SK-N-SH treated with all-trans-retinoic acid at 6 μM for 48 hours (cell line): ENCODE measurements around the gene GPM6B.

ENCODE experiments used
- ATAC-seq: fragments of 200-7000 bp; cut with Tn5 transposase; 3 replicates; pipeline ENCODE4 v1.9.1; 2020; ENCODE audit warnings: mild to moderate bottlenecking, moderate library complexity
- ARNTL ChIP-seq: fragments of 450-650 bp; formaldehyde crosslinking; IDR thresholded peaks from 2 replicates; pipeline ENCODE4 v1.5.0; 2020; ENCODE audit warnings: low read depth, mild to moderate bottlenecking, moderate library complexity, borderline replicate concordance
- BACH2 ChIP-seq: fragments of 250-450 bp; sonication (Bioruptor Pico); IDR thresholded peaks from 2 replicates; pipeline ENCODE4 v1.9.0; 2021; ENCODE audit warnings: mild to moderate bottlenecking, borderline replicate concordance
- CREB5 ChIP-seq: fragments of 250-450 bp; sonication (Bioruptor Pico); IDR thresholded peaks from 2 replicates; pipeline ENCODE4 v1.5.1; 2020; ENCODE audit warnings: low read depth, mild to moderate bottlenecking, moderate library complexity
- CSDC2 ChIP-seq: fragments of 250-450 bp; sonication (Bioruptor Pico); IDR thresholded peaks from 2 replicates; pipeline ENCODE4 v1.5.0; 2020; ENCODE audit warnings: mild to moderate bottlenecking, moderate library complexity
- CSRNP3 ChIP-seq: fragments of 250-450 bp; sonication (Bioruptor Pico); IDR thresholded peaks from 2 replicates; pipeline ENCODE4 v1.5.1; 2021; ENCODE audit warnings: mild to moderate bottlenecking, moderate library complexity
- ESRRG ChIP-seq: fragments of 250-450 bp; sonication (Bioruptor Pico); IDR thresholded peaks from 2 replicates; pipeline ENCODE4 v1.6.1; 2021; ENCODE audit warnings: mild to moderate bottlenecking
- GLIS3 ChIP-seq: fragments of 250-450 bp; sonication (Bioruptor Pico); IDR thresholded peaks from 2 replicates; pipeline ENCODE4 v1.5.0; 2020; ENCODE audit warnings: mild to moderate bottlenecking, moderate library complexity
- ISL1 ChIP-seq: fragments of 250-450 bp; sonication (Bioruptor Pico); IDR thresholded peaks from 2 replicates; pipeline ENCODE4 v2.1.2; 2022; ENCODE audit warnings: mild to moderate bottlenecking, moderate library complexity
- OSR1 ChIP-seq: fragments of 250-450 bp; sonication (Bioruptor Pico); IDR thresholded peaks from 2 replicates; pipeline ENCODE4 v1.8.0; 2022; ENCODE audit warnings: moderate library complexity, mild to moderate bottlenecking, inconsistent platforms
- PATZ1 ChIP-seq: fragments of 250-450 bp; sonication (Bioruptor Pico); IDR thresholded peaks from 2 replicates; pipeline ENCODE4 v1.8.0; 2020; ENCODE audit warnings: mild to moderate bottlenecking, moderate library complexity, borderline replicate concordance
- POU6F1 ChIP-seq: fragments of 250-450 bp; sonication (Bioruptor Pico); IDR thresholded peaks from 2 replicates; pipeline ENCODE4 v1.8.0; 2021; ENCODE audit warnings: low read depth, mild to moderate bottlenecking, moderate library complexity, borderline replicate concordance
- PPARA ChIP-seq: fragments of 250-450 bp; sonication (Bioruptor Pico); IDR thresholded peaks from 2 replicates; pipeline ENCODE4 v1.5.0; 2020; ENCODE audit warnings: mild to moderate bottlenecking, borderline replicate concordance
- RARB ChIP-seq: fragments of 250-450 bp; sonication (Bioruptor Pico); IDR thresholded peaks from 2 replicates; pipeline ENCODE4 v1.8.0; 2021; ENCODE audit warnings: mild to moderate bottlenecking, moderate library complexity
- SNAI2 ChIP-seq: fragments of 250-450 bp; sonication (Bioruptor Pico); IDR thresholded peaks from 2 replicates; pipeline ENCODE4 v1.5.0; 2020; ENCODE audit warnings: mild to moderate bottlenecking, moderate library complexity
- TCF4 ChIP-seq: fragments of 250-450 bp; sonication (Bioruptor Pico); IDR thresholded peaks from 2 replicates; pipeline ENCODE4 v1.8.0; 2021; ENCODE audit warnings: mild to moderate bottlenecking, moderate library complexity, borderline replicate concordance
- TOX ChIP-seq: fragments of 250-450 bp; sonication (Bioruptor Pico); IDR thresholded peaks from 2 replicates; pipeline ENCODE4 v1.8.0; 2021; ENCODE audit warnings: mild to moderate bottlenecking, moderate library complexity, borderline replicate concordance
- TSHZ2 ChIP-seq: fragments of 250-450 bp; sonication (Bioruptor Pico); IDR thresholded peaks from 2 replicates; pipeline ENCODE4 v1.5.0; 2020; ENCODE audit warnings: mild to moderate bottlenecking, moderate library complexity
- ZC3H10 ChIP-seq: fragments of 250-450 bp; sonication (Bioruptor Pico); IDR thresholded peaks from 2 replicates; pipeline ENCODE4 v1.5.1; 2021; ENCODE audit warnings: mild to moderate bottlenecking, moderate library complexity
- ZFP3 ChIP-seq: fragments of 250-450 bp; sonication (Bioruptor Pico); IDR thresholded peaks from 2 replicates; pipeline ENCODE4 v1.5.0; 2020; ENCODE audit warnings: mild to moderate bottlenecking, moderate library complexity
- ZFP30 ChIP-seq: fragments of 450-650 bp; formaldehyde crosslinking; IDR thresholded peaks from 2 replicates; pipeline ENCODE4 v1.5.0; 2022; ENCODE audit warnings: mild to moderate bottlenecking, moderate library complexity
- ZNF565 ChIP-seq: fragments of 450-650 bp; formaldehyde crosslinking; conservative IDR thresholded peaks from 2 replicates; pipeline ENCODE4 v1.5.0; 2020; ENCODE audit warnings: low read depth, mild to moderate bottlenecking, moderate library complexity
- ZNF70 ChIP-seq: fragments of 450-650 bp; formaldehyde crosslinking; IDR thresholded peaks from 2 replicates; pipeline ENCODE4 v1.5.0; 2020; ENCODE audit warnings: mild to moderate bottlenecking, moderate library complexity
- ZNF8 ChIP-seq: fragments of 450-650 bp; formaldehyde crosslinking; IDR thresholded peaks from 2 replicates; pipeline ENCODE4 v1.5.0; 2020; ENCODE audit warnings: mild to moderate bottlenecking, moderate library complexity

GPM6B gene

GRCh38 chrX:13763489-13763888 is 53.4 kb downstream of the GPM6B start:
- TF ChIP-seq TOX (CRISPR knock-in tag) (no peak), POU6F1 (no peak), ZNF70 (CRISPR knock-in tag) (no peak), ZNF8 (CRISPR knock-in tag) (no peak), ZFP30 (CRISPR knock-in tag) (no peak)
- TF ChIP-seq, all 23 proteins: peak for 0
- no peak for ATAC-seq

GRCh38 chrX:13761606-13762414 is 55.1 kb downstream of the GPM6B start:
- ATAC-seq = no peak
- TF ChIP-seq ZFP3 (0 out of 2 replicates have a peak, but pooled peaks have one; percentile 20), ESRRG (CRISPR knock-in tag) (no peak)
- TF ChIP-seq, all 23 proteins: peak for 1

- ATAC-seq = no peak
- TF ChIP-seq ZFP30 (CRISPR knock-in tag) (no peak), ZC3H10 (CRISPR knock-in tag) (no peak), ISL1 (CRISPR knock-in tag) (no peak), OSR1 (CRISPR knock-in tag) (no peak), PPARA (no peak), CSDC2 (no peak), CREB5 (CRISPR knock-in tag) (no peak), TSHZ2 (CRISPR knock-in tag) (no peak), PATZ1 (CRISPR knock-in tag) (no peak), SNAI2 (CRISPR knock-in tag) (no peak), RARB (no peak), TCF4 (CRISPR knock-in tag) (no peak), ARNTL (CRISPR knock-in tag) (no peak), ZNF565 (CRISPR knock-in tag) (no peak)
Measured at GRCh38 chrX:13760426-13760825, 56.5 kb downstream of the GPM6B start.

- ATAC-seq = no peak
- TF ChIP-seq CSDC2 (no peak), ZNF8 (CRISPR knock-in tag) (no peak), TSHZ2 (CRISPR knock-in tag) (no peak), ZNF565 (CRISPR knock-in tag) (no peak), ZC3H10 (CRISPR knock-in tag) (no peak), GLIS3 (no peak), PPARA (no peak), ESRRG (CRISPR knock-in tag) (no peak), CSRNP3 (CRISPR knock-in tag) (no peak), ISL1 (CRISPR knock-in tag) (no peak), TCF4 (CRISPR knock-in tag) (no peak), ARNTL (CRISPR knock-in tag) (no peak), ZFP30 (CRISPR knock-in tag) (no peak), BACH2 (CRISPR knock-in tag) (no peak)
Measured at GRCh38 chrX:13759152-13759718, 57.7 kb downstream of the GPM6B start.
